NCI-H1694 (cell line): ENCODE measurements around the gene STARD13.
"Not testable (repeated sequence)": the region's sequence is repeated elsewhere in the genome, so short reads cannot be mapped to it uniquely, and the experiment has no call there.

ENCODE experiments used
- DNase-seq: peaks from one replicate; lab custom pipeline; 2025; lab: John Stamatoyannopoulos, UW

STARD13 gene

GRCh38 chr13:33176526-33176925 lies 109.0 kb downstream of the STARD13 start:
- no peak for DNase-seq

- DNase-seq, result no peak
Measured at GRCh38 chr13:33175991-33176390, 109.6 kb downstream of the STARD13 start.

- no peak for DNase-seq
Measured at GRCh38 chr13:33174931-33175330, 110.6 kb downstream of the STARD13 start.

- peak; percentile 80 for DNase-seq
Measured at GRCh38 chr13:33174491-33174890, 111.1 kb downstream of the STARD13 start.

GRCh38 chr13:33172911-33173310 lies 112.6 kb downstream of the STARD13 start:
- DNase-seq, result no peak

- no peak for DNase-seq
Measured at GRCh38 chr13:33172400-33172799, 113.2 kb downstream of the STARD13 start.

- no peak for DNase-seq
Measured at GRCh38 chr13:33169273-33169980, 116.1 kb downstream of the STARD13 start.

GRCh38 chr13:33168321-33168960 lies 117.1 kb downstream of the STARD13 start:
- DNase-seq, result no peak

- no peak for DNase-seq
Measured at GRCh38 chr13:33167491-33167890, 118.1 kb downstream of the STARD13 start.

- DNase-seq, result no peak
Measured at GRCh38 chr13:33165787-33166186, 119.8 kb downstream of the STARD13 start.

- no peak for DNase-seq
Measured at GRCh38 chr13:33164331-33164730, 121.2 kb downstream of the STARD13 start.

GRCh38 chr13:33162725-33163124 lies 122.8 kb downstream of the STARD13 start:
- DNase-seq, result not testable (repeated sequence)

GRCh38 chr13:33158816-33159215 lies 126.7 kb downstream of the STARD13 start:
- no peak for DNase-seq

GRCh38 chr13:33158271-33158670 lies 127.3 kb downstream of the STARD13 start:
- no peak for DNase-seq

GRCh38 chr13:33154911-33155310 lies 130.6 kb downstream of the STARD13 start:
- DNase-seq, result no peak

GRCh38 chr13:33153421-33154404 lies 131.8 kb downstream of the STARD13 start:
- DNase-seq, result no peak

- DNase-seq, result no peak
Measured at GRCh38 chr13:33152389-33152788, 133.2 kb downstream of the STARD13 start.

GRCh38 chr13:33150662-33151061 lies 134.9 kb downstream of the STARD13 start:
- no peak for DNase-seq

GRCh38 chr13:33150126-33150525 lies 135.4 kb downstream of the STARD13 start:
- DNase-seq, result no peak

- DNase-seq, result no peak
Measured at GRCh38 chr13:33147832-33148231, 137.7 kb downstream of the STARD13 start.

GRCh38 chr13:33146843-33147611 lies 138.5 kb downstream of the STARD13 start:
- no peak for DNase-seq

GRCh38 chr13:33145667-33146066 lies 139.9 kb downstream of the STARD13 start:
- DNase-seq, result no peak
